HG03064 (cell line): Measurements from ENCODE around the gene BFAR.
"Not testable (repeated sequence)": the region's sequence is repeated elsewhere in the genome, so short reads cannot be mapped to it uniquely, and the experiment has no call there.

ENCODE experiments used
- ATAC-seq: cut with Tn5 transposase; IDR thresholded peaks from one replicate; pipeline ENCODE4 v1.9.1; 2021; ENCODE audit warnings: low read depth; ENCODE audit not compliant: unreplicated experiment

The BFAR gene

GRCh38 chr16:14685870-14686793, 53.4 kb downstream of the BFAR start:
- not testable (repeated sequence) for ATAC-seq

GRCh38 chr16:14694129-14694528, 61.4 kb downstream of the BFAR start, which contains the start of gene PLA2G10:
PLA2G10 (minus strand) TSS chr16:14694308; CDS start chr16:14694229, 79 bp downstream.
- not testable (repeated sequence) for ATAC-seq

- ATAC-seq, result not testable (repeated sequence)
These were observed 69.1 kb downstream of the BFAR start for GRCh38 chr16:14701859-14702258.

GRCh38 chr16:14702672-14703071, 69.9 kb downstream of the BFAR start:
- not testable (repeated sequence) for ATAC-seq

GRCh38 chr16:14703156-14704011, 70.6 kb downstream of the BFAR start, which contains the start of gene NPIPA3:
NPIPA3 (plus strand) TSS chr16:14703411; CDS start chr16:14708944, 5,533 bp downstream.
- peak; percentile 94 for ATAC-seq
